TTC549 (cell line): ENCODE measurements around the gene SYNE3.

Source experiments
- FAIRE-seq: peaks from 2 replicates; lab custom pipeline; 2012; peaks lifted over from hg19 to GRCh38; lab: Jason Lieb, UNC

SYNE3 gene

DNA sequence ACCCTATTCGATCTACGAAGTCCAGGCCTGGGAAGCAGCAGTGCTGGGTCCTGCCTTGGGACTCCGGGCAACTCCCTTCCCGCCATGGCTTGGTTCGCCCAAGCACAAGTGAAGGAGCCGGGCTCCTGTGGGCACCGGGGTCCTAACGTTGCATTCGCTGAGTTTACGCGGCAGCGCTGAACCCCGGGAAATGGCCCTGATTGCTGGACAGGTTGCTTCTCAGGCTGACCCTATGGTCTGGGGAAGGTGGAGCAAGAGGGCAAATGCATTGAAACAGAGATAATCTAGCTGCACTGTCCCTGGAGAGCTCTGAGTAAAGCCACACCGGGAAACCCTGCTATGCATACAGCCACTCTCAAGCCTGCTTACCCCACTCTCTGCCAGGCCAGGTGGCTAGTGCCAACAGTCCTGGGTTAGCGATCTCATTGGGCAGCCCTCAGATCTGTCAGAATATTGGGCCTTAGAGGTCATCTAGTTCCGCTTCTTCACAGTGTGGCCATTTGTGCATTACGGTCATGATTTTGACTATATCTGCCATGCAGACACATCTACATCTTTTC is 11.3 kb downstream of the SYNE3 start:
- no peak for FAIRE-seq

GRCh38 chr14:95504135-95505029 is 12.1 kb downstream of the SYNE3 start:
- no peak for FAIRE-seq

DNA sequence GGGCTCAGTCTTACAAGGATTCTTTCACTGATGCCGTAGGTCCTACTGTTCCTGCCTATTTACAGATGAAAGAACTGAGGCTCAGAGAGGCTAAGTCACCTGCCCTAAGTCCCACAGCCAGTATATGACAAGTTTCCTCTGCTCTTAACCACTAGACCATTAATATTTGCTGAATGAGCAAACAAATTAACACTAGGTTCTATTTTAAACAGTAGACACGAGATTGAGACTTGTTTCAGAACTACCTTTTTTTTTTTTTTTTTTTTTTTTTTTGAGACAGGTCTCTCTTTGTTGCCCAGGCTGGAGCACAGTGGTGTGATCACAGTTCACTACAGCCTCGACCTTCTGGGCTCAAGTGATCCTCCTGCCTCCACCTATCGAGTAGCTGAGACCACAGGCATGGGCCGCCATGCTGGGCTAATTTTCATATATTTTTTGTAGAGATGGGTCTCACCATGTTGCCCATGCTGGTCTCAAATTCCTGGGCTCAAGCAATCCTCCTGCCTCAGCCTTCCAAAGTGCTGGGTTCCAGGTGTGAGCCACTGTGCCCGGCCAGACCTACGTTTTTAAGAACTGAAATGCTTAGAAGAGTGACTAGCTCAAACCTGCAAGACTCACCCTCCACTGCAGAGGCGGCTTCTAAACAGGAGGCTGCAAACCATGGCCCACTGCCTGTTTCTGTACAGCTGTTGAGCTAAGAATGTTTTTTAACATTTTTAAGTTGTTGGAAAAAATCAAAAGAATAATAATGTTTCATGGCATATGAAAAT is 12.9 kb downstream of the SYNE3 start:
- no peak for FAIRE-seq

DNA sequence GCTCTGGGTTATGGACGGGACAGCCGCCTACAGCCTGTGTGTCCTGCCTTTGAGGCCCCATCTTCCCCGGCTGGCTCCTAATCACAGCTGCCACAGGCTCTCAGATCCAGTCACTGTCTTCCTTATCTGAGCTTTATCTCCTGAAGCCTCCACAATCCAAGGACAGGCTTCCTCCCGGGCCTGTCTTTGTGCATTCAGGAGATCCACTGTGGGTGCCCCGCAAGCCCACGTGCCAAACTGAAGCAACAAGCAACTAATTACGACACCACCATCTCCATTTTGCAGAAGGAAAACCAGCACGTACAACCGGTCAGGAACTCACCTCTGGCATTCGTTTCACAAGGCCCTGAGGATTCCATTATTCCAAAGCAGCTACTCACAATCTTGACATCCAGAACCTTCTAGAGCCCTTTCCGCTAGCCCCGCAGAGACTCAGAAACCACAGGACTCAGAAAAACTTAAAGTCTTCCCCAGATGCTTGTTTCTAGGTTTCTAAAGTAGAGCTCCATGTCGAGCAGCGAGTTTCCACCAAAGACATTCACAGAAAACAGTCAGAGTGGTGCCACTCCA is 14.0 kb downstream of the SYNE3 start:
- no peak for FAIRE-seq

GRCh38 chr14:95500772-95501401 is 15.6 kb downstream of the SYNE3 start:
- no peak for FAIRE-seq

DNA sequence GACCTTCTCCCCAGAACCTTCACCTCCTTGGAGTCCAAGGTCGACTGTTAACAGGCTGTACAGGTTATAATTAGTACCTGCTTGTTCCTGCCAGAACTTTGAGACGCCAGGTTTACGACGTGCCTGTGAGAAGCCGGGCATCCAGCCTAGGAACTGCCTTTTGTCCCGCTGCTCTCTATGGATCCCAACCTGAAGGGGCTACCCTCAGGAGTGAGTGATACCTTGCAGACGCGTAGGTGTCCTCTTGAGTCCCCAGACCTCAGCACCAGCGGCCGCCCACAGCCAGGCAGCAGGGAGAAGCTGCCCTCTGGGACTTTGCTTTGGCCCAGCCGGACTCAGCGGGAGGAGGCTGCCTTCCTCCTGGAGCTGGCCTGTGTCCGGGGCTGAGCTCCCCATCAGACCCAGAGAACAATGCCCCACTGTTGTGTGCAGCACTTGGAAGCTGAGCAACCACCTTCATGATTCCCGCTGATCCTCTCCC is 16.2 kb downstream of the SYNE3 start:
- no peak for FAIRE-seq

GRCh38 chr14:95499354-95499750 is 17.1 kb downstream of the SYNE3 start:
- FAIRE-seq = no peak

DNA sequence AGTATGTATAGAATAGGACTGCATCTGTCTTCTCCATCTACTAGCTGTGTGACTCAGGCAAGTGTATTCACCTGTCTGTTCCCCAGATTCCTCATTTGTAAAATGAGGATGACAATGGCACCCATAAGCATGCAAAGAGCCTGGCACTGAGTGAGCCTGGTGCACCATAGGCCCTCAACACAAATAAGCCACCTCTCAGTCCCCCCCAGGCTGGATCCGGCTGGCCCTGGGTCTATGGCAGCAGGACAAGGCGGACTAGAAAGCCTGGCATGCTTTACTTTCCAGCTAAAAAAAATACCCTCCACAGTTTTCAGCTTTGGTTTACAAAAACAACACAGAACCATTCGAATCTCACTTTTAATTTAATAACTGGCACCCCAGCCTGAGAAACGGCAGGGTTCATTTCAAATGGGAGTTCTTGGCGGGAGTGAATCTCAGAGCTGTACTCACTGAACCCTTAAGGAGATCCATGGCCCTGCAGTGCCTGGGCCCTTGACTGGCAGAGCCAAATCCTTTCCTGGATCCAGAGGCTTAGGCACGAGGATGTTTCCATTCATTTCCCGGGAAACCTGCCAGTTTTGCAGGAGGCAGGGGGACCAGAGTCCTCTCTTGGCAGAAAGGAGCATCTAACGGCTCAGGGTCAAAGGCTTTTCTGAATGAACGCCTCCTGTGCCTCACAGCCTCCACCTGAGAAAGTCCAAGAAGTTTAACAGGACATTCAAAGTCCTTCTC is 17.7 kb downstream of the SYNE3 start:
- FAIRE-seq = no peak

GRCh38 chr14:95497561-95498011 is 18.9 kb downstream of the SYNE3 start:
- FAIRE-seq = no peak

- no peak for FAIRE-seq
Observed at GRCh38 chr14:95496690-95497259, 19.7 kb downstream of the SYNE3 start.

DNA sequence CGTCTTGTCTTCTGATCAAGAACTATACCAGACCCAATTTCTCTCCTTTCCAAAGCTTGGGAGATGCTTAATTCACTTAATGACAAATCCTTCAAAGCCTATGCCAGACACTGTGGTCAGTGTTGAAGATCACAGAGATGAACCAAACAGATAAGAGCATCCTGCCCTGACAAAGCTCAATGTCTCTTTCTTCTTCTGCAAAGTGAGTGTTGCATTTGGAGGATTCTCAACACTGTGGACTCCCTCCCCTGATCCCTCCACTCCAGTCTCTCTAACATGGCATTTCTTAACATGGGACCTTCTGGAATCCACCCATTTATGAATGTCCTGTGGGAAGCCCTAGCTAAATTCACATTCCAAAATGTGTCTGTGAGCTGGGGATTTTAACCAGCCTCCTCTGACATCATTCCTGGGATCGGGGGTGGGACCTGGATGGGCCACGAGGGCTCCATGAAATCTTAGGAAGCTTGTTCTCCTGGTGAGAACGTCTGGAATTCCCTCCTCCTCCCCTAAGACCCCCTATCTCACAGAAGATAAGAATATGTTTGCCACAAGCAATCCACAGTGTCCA is 20.3 kb downstream of the SYNE3 start:
- no peak for FAIRE-seq

GRCh38 chr14:95495538-95496025 is 20.9 kb downstream of the SYNE3 start:
- FAIRE-seq = no peak

GRCh38 chr14:95495076-95495475 is 21.4 kb downstream of the SYNE3 start:
- no peak for FAIRE-seq

- no peak for FAIRE-seq
Observed at GRCh38 chr14:95494456-95494855, 22.0 kb downstream of the SYNE3 start.

- no peak for FAIRE-seq
Observed at GRCh38 chr14:95493976-95494375, 22.5 kb downstream of the SYNE3 start.

DNA sequence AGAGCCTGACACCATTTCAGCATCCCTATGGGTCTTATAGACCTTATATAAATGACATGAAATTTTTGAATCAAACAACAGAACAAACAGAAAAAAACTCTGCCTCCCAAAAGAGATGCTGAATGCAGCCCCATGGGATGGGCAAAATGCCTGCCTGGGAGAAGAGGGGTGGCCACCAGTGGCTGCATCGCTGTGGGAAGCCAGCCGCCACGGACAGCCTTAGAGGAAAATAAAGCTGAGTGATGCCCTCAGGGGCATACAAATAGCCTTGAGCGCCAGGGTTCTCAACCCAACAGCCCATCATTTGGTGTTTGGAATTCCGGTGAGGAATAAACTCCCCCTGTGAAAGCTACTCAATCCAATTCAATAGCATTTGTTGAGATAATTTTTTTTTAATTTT is 22.9 kb downstream of the SYNE3 start:
- FAIRE-seq = no peak

- FAIRE-seq = no peak
Observed at GRCh38 chr14:95491936-95492608, 24.4 kb downstream of the SYNE3 start.

DNA sequence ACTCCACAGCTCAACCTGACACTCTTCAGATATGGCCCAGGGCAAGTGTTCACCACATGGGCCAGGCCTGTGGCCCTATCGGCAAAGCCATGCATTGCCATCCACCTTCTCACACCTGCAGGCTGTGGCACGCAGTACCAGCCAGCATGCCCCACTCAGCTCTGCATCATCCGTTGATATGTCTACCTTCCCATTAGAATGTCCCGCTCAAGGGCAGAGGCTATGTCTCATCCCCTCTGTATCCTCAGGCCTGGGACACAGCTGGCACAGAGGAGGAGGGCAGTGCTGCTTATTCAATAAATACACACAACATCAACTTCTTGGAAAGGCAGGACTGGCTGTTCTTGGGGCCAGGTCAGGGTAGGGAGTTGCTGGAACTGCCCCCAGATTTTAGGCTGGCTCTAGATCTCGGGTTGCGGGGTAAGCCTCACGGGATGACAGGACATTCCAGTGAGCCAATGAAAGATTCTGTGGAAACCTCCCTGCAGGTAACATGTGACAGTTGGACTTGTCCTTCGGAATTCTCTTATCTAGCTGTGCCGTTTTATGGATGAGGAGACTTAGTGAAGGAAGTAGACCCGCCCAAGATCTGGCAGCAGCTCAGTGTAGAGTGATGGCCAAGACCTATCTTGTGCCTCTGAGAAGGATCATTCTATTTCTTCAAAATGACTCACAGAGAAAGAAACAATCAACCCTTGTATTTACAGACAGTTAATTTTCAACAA is 25.6 kb downstream of the SYNE3 start:
- no peak for FAIRE-seq

DNA sequence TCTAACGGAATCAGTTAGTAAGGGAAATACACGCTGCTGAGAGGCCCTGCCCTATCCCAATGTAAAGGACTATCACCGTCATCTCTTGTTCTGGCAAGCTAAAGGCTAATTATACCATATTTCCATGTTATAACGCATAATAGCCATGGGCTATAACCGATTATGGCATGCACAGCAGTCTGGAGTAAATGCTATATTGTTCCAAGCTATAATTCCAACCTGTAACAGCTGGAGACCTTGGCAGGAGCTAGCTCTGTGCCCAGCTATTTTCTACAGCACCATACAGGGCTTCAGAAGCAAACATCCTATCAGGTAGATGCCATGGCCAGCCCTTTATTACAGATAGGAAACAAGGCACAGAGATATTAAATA is 26.3 kb downstream of the SYNE3 start:
- FAIRE-seq = no peak
